BLaER1 (cell line): Measurements from ENCODE around the gene PRKCA.
"Not testable (repeated sequence)": the region's sequence is repeated elsewhere in the genome, so short reads cannot be mapped to it uniquely, and the experiment has no call there.

Experiments used
- H3K27ac ChIP-seq: shearing (Covaris generic); formaldehyde crosslinking; 2 replicates; pipeline ENCODE4 v1.8.1; 2022
- H3K27me3 ChIP-seq: shearing (Covaris generic); formaldehyde crosslinking; 2 replicates; pipeline ENCODE4 v1.8.1; 2022
- H3K36me3 ChIP-seq: shearing (Covaris generic); formaldehyde crosslinking; 2 replicates; pipeline ENCODE4 v1.8.1; 2022
- H3K4me1 ChIP-seq: shearing (Covaris generic); formaldehyde crosslinking; 2 replicates; pipeline ENCODE4 v1.8.1; 2022
- H3K4me2 ChIP-seq: shearing (Covaris generic); formaldehyde crosslinking; 2 replicates; pipeline ENCODE4 v1.8.1; 2022
- H3K4me3 ChIP-seq: shearing (Covaris generic); formaldehyde crosslinking; 2 replicates; pipeline ENCODE4 v1.8.1; 2022
- H3K9ac ChIP-seq: shearing (Covaris generic); formaldehyde crosslinking; 2 replicates; pipeline ENCODE4 v1.8.1; 2022
- H3K9me3 ChIP-seq: shearing (Covaris generic); formaldehyde crosslinking; 2 replicates; pipeline ENCODE4 v1.8.1; 2022
- H4K20me1 ChIP-seq: shearing (Covaris generic); formaldehyde crosslinking; 2 replicates; pipeline ENCODE4 v1.8.1; 2022
- Cebpa-rat ChIP-seq: shearing (Covaris generic); IDR thresholded peaks from 2 replicates; pipeline ENCODE4 v1.8.1; 2022

The PRKCA gene

DNA sequence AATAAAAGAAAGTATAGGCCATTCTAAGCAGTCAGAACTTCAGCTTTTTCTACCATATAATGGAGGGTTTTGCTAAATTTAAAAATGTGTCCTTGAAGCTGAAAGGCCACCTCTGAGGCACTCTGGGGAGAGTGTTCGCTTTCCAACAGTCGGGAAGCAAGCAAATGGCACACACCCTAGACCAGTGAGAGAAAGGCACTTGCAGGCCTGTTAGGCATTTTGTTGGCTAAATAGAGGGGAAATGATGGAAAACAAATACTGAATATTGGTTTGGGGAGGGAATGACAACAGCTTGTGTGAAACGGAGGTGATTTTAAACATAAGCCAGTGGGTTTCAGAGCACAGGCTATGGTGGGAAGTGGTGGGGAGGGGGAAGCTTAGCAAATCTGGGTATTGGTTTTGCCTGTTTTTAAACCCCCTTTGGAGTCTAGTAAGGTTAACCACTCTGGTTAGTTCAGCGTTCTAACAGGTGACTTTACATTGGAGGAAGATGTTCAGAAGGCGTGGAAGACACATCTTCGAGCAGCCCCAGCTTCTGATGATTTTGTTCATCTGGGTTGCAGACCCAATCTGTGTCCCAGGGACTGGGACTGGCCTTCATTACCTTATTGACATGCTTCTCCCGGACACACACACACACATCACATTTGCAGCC lies 90.5 kb downstream of the PRKCA start:
- Histone ChIP-seq H3K4me3 (no peak overlapping the region), H3K36me3 (0 out of 2 replicates have a peak, but pooled peaks cover 15% of the 10 kb centered on the region), H3K4me2 (0 out of 2 replicates have a peak overlapping the region, but pooled peaks have one; percentile 2), H3K9ac (no peak overlapping the region), H3K9me3 (peaks cover 7% of the 10 kb centered on the region; the same call in 1 of the 2 replicates), H3K4me1 (peaks cover 28% of the 10 kb centered on the region), H3K27me3 (no peaks in the 10 kb centered on the region), H4K20me1 (no peaks in the 10 kb centered on the region), H3K27ac (no peak overlapping the region)
- TF ChIP-seq Cebpa-rat, result no peak

DNA sequence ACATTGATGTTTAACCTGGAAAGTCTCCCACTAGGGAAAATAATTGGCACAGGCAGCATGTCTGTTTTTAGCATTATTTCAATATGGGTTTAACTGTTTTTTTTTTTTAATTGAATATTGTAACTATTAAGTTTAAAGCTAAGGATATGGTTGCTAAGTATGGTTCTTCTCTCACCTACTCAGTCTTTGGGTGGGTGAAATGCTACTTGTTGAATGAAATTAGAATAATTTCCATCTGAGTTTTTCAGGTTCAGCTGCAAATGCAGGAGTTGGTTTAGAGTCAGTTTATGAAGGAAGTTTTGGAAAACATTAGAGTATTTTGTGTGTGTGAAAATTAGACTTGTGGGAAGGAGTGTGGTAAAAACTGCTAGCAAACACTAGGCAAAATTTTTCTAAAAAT lies 93.5 kb downstream of the PRKCA start:
- Histone ChIP-seq H3K9me3 (peaks cover 20% of the 10 kb centered on the region; the same call in 1 of the 2 replicates), H3K27ac (no peak overlapping the region), H3K4me2 (no peak overlapping the region), H4K20me1 (no peaks in the 10 kb centered on the region), H3K4me3 (no peak overlapping the region), H3K27me3 (no peaks in the 10 kb centered on the region), H3K9ac (no peak overlapping the region), H3K4me1 (peaks cover 40% of the 10 kb centered on the region), H3K36me3 (0 out of 2 replicates have a peak, but pooled peaks cover 4% of the 10 kb centered on the region)
- no peak for TF ChIP-seq Cebpa-rat

DNA sequence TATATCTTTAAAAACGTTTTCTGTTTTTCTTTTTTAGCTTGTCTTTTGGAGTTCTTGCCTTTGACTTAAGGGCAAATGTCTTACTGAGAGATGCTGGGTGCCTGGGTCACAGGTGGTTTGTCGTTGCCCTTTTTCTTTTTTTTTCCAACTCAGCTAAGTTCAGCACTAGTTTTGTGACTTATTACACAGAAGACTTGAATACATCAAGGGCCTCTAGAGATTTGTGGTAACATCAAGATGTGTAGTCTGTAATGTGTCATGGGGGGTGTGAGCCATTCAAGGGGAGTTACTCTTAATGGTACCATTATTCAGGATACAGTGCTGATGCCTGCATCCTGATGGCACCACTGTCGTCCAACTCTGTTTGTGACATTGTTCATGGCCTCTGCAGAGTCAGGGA lies 95.1 kb downstream of the PRKCA start:
- 0 out of 2 replicates have a peak, but pooled peaks cover 4% of the 10 kb centered on the region for H3K36me3 ChIP-seq
- H3K9me3 ChIP-seq, result peaks cover 20% of the 10 kb centered on the region; the same call in 1 of the 2 replicates
- peak overlapping the region; percentile 36 for H3K4me2 ChIP-seq
- H3K4me3 ChIP-seq, result no peak overlapping the region
- TF ChIP-seq Cebpa-rat, result no peak
- H3K27me3 ChIP-seq, result no peaks in the 10 kb centered on the region
- H3K4me1 ChIP-seq, result peaks cover 30% of the 10 kb centered on the region
- H3K27ac ChIP-seq, result no peak overlapping the region
- no peak overlapping the region for H3K9ac ChIP-seq
- H4K20me1 ChIP-seq, result no peaks in the 10 kb centered on the region

DNA sequence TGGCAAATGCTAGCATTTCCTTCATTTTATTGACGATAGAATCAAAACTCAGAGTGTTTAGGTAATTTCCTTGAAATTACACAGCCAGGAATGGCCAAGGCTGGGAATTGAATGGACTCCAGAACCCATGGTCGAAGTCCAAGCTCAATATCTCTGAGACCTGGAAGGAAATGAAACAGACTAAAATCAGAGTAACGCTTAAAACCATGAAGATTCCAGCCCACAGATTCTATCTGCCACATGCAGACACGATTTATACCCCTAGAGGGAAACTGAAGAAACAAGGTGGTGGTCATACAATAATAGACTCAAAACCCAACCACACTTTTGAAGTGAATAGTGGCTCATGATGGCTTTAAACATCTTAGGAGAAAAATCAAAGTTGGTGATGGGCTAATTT lies 95.6 kb downstream of the PRKCA start:
- peaks cover 24% of the 10 kb centered on the region for H3K4me1 ChIP-seq
- 0 out of 2 replicates have a peak, but pooled peaks cover 4% of the 10 kb centered on the region for H3K36me3 ChIP-seq
- peak overlapping the region; percentile 36 for H3K4me2 ChIP-seq
- peaks cover 20% of the 10 kb centered on the region; the same call in 1 of the 2 replicates for H3K9me3 ChIP-seq
- no peak overlapping the region for H3K4me3 ChIP-seq
- no peak overlapping the region for H3K27ac ChIP-seq
- no peaks in the 10 kb centered on the region for H3K27me3 ChIP-seq
- H3K9ac ChIP-seq, result no peak overlapping the region
- no peaks in the 10 kb centered on the region for H4K20me1 ChIP-seq
- no peak for TF ChIP-seq Cebpa-rat

DNA sequence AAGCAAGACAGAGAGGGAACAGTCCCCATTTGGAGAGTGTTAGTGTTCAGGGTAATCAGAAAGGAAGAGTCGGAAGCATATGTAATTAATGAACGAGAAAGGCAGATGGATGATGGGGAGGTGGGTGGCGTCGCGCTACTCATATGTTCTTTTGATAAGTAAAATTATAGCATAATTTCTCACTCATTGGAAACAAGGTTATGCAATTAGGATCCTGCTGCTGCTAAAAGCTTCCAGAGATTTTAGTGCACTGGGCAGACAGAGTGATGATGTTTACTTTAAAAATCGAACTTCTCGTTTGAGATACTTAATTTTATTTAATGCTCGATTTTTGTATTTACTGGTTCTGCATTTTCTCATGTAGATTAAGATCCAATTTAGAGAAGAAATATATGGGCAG lies 96.2 kb downstream of the PRKCA start:
- Histone ChIP-seq H3K4me1 (peaks cover 24% of the 10 kb centered on the region), H3K4me2 (no peak overlapping the region), H3K27ac (no peak overlapping the region), H3K4me3 (no peak overlapping the region), H3K9me3 (peaks cover 20% of the 10 kb centered on the region; the same call in 1 of the 2 replicates), H3K36me3 (no peaks in the 10 kb centered on the region), H4K20me1 (no peaks in the 10 kb centered on the region), H3K27me3 (no peaks in the 10 kb centered on the region), H3K9ac (no peak overlapping the region)
- TF ChIP-seq Cebpa-rat, result no peak

DNA sequence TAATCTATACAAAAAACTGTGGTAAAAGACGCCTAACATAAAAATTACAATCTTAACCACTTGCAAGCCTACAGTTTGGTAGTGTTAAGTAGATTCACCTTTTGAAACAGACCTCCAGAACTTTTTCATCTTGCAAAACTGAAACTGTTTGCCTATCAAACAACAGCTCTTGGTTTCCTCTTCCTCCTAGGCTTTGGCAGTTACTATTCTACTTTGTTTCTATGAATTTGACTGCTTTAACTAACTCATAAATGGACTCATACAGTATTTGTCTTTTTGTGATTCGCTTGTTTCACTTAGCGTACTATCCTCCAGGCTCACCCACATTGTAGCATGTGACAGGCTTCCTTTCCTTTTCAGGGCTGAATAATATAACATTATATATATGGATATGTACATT lies 97.0 kb downstream of the PRKCA start:
- Histone ChIP-seq H3K9me3 (peaks cover 17% of the 10 kb centered on the region; the same call in 1 of the 2 replicates), H3K4me3 (no peak overlapping the region), H3K27ac (no peak overlapping the region), H3K4me1 (peaks cover 32% of the 10 kb centered on the region), H3K4me2 (no peak overlapping the region), H4K20me1 (no peaks in the 10 kb centered on the region), H3K36me3 (no peaks in the 10 kb centered on the region), H3K27me3 (no peaks in the 10 kb centered on the region), H3K9ac (no peak overlapping the region)
- no peak for TF ChIP-seq Cebpa-rat

DNA sequence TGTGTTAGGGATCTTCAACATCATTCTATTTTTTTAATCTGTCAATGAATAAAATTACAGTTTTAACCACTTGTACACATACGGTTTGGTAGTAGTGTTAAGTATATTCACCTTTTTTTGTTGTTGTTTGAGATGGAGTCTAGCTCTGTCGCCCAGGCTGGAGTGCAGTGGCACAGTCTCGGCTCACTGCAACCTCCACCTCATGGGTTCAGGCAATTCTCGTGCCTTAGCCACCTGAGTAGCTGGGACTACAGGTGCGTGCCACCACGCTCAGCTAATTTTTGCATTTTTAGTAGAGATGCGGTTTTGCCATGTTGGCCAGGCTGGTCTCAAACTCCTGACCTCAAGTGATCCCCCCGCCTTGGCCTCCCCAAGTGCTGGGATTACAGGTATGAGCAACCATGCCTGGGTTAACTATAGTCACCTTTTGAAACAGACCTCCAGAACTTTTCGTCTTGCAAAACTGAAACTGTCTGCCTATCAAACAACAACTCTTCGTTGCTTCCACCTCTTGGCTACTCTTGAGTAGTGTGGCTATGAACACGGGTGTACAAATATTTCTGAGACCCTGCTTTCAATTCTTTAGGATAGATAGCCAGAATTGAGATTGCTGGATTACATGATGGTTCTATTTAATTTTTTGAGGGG lies 97.8 kb downstream of the PRKCA start:
- not testable (repeated sequence) for H3K27ac ChIP-seq, H3K27me3 ChIP-seq, H3K9ac ChIP-seq

DNA sequence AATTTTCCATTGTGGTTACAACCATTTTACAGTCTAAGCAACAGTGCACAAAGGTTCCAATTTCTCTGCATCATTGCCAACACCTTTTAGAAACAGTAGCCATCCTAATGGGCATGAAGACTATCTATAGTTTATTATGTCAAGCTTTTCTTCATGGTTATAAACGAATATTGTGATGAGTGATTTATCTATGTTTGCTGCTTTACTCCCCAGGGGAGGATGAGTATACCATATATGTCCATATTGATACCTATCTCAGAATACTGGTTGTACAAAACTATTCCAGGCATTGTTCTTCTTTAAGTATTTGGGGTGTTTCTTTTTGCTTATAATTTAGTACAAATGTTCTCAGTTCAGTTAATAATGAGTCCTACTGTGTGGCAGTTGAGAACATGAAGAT lies 98.3 kb downstream of the PRKCA start:
- H3K27me3 ChIP-seq, result no peaks in the 10 kb centered on the region
- no peak overlapping the region for H3K27ac ChIP-seq
- peaks cover 45% of the 10 kb centered on the region for H3K4me1 ChIP-seq
- TF ChIP-seq Cebpa-rat, result no peak
- H3K9ac ChIP-seq, result no peak overlapping the region
- no peak overlapping the region for H3K4me2 ChIP-seq
- no peaks in the 10 kb centered on the region for H4K20me1 ChIP-seq
- H3K9me3 ChIP-seq, result 0 out of 2 replicates have a peak, but pooled peaks cover 13% of the 10 kb centered on the region
- H3K36me3 ChIP-seq, result no peaks in the 10 kb centered on the region
- no peak overlapping the region for H3K4me3 ChIP-seq

More for the DNA sequence above, 97.8 kb downstream of the PRKCA start:
- 0 out of 2 replicates have a peak, but pooled peaks cover 13% of the 10 kb centered on the region for H3K9me3 ChIP-seq
- not testable (repeated sequence) for H4K20me1 ChIP-seq, H3K4me2 ChIP-seq, H3K4me3 ChIP-seq, H3K36me3 ChIP-seq
- peaks cover 40% of the 10 kb centered on the region for H3K4me1 ChIP-seq

DNA sequence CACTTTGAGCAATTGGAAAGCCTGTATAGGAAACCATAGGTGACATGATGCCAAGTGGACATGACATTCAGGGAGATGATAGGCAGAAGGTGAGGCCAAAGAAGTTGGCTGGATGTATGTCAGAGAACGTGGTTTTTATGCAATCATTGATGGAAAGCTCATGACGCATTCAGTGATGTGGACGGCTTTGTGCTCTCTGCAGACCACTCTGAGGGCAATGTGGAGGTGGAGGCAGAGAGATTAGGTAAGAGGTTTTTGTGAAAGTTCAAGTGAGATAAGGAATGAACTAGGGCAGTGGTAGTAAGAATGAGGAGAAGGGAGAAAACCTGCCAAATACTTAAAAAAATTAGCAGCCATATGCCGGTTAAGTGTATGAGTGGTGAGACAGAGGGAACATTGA lies 99.0 kb downstream of the PRKCA start:
- Histone ChIP-seq H3K27me3 (no peaks in the 10 kb centered on the region), H3K9me3 (0 out of 2 replicates have a peak, but pooled peaks cover 13% of the 10 kb centered on the region), H3K36me3 (no peaks in the 10 kb centered on the region), H3K4me1 (peaks cover 52% of the 10 kb centered on the region), H3K9ac (no peak overlapping the region), H3K4me3 (no peak overlapping the region), H3K27ac (no peak overlapping the region), H3K4me2 (no peak overlapping the region), H4K20me1 (no peaks in the 10 kb centered on the region)
- no peak for TF ChIP-seq Cebpa-rat
